Forelimb muscle (tissue), 1 donor: Measurements from ENCODE around the gene OR2AG2. TPM values are rescaled to one million over a fixed set of nuclear protein-coding genes. Genes with fewer than 3 reads are reported as not detected.
"Not testable (repeated sequence)": the region's sequence is repeated elsewhere in the genome, so short reads cannot be mapped to it uniquely, and the experiment has no call there.

Experiments used
- DNase-seq: peaks from one replicate; pipeline ENCODE4 v3.0.0-alpha.2; 2013; ENCODE audit warnings: low read depth
- polyA plus RNA-seq: library from polyadenylated mRNA; unstranded; fragments of 120-200 nt; gene quantifications from one replicate; pipeline ENCODE4 v1.2.1, GENCODE V29; 2013; ENCODE audit not compliant: insufficient read length

The OR2AG2 gene
- polyA plus RNA-seq: not detected

- no peak for DNase-seq
These were observed at the start of gene OR2AG2 for GRCh38 chr11:6771926-6772893. Gene OR2AG2, minus strand, starts transcription at chr11:6771976. Its CDS starts 3,019 bp downstream, at chr11:6768957.

DNA sequence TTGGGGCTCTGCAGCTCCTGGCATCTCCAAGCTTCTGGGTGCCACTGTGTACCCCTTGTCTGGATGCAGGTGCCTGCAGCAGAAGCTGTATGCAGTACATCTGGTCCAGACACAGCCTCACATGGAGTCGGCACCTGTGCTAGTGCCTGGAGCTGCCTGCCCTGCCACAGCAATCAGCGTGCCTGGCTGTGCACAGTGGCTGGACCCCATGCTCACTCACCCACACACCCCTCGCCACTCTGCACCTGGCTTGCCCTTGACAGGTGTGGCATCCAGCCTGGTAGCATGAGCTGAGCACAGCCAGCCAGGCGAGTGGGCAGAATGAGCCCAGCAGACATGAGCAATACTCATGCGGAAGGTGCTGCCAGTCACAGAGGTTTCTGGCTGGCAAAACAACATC is 47.2 kb upstream of the OR2AG2 start:
- no peak for DNase-seq

- DNase-seq: no peak
These were observed 45.9 kb upstream of the OR2AG2 start for GRCh38 chr11:6817694-6818093.

- DNase-seq: no peak
These were observed 41.9 kb upstream of the OR2AG2 start for GRCh38 chr11:6813656-6814055.

DNA sequence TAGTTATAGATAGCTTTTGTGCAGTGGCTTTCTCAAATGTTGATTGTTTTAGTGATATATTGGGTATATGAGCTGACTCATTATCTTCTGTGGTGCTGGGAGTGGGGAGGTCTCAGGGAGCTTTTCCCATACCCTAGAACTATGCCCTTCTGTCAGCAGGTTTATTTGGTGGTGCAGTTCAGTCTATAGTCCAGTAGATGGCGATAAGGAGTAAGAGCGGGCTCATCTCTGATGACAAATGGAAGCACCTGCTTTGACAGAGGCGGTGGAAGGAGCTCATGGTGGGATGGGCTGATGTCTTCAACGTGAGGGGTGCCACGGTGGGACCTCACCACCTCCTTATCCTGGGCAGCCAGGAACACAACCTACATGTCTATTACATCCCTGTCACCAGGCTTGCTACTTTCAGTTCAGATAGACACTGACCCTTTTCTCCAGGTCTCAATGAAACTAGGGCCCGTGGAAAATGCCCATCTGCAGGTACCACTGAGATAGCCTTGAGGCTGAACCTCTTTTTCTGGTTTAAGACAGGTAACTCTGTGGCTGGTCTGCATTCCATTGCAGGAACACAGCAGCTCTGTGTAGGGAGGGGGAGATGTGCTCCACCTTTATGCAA is 40.7 kb upstream of the OR2AG2 start:
- no peak for DNase-seq

DNA sequence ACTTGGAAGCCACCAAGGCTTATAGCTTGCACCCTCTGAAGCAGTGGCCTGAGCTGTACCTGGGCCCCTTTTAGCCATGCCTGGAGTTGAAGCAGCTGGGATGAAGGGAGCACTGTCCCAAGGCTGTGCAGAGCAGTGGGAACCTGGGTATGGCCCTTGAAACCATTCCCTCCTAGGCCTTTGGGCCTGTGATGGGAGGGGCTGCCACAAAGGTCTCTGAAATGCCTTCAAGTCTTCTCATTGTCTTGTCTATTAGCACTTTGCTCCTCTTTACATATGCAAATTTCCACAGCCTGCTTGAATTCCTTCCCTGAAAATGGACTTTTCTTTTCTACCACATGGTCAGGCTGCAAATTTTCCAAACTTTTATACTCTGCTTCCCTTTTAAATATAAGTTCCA is 29.3 kb upstream of the OR2AG2 start:
- not testable (repeated sequence) for DNase-seq

GRCh38 chr11:6799402-6799801 is 27.6 kb upstream of the OR2AG2 start, which contains the start of gene OR6A2:
Gene OR6A2, minus strand, starts transcription at chr11:6799689. Its CDS starts 3,981 bp downstream, at chr11:6795708.
- DNase-seq: no peak

- DNase-seq: no peak
These were observed 22.9 kb upstream of the OR2AG2 start for GRCh38 chr11:6794639-6795038.

DNA sequence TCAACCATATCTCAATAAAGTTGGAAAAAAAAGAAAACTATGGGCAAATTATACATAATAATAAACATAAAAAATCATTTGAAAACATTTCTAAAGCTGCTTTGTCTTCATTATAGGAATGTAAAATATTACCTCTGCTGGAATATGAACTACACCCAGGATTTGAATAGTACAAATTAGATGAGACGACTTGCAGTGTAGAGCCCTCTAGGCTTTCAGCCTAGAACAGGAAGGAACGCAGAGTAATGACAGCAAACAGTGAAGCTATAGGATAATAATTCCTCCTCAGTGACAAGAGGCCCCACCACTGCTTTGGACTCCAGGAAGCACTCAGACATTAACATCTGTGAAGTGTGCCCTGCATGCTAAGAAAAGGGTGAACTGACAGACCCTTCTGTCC is 18.8 kb upstream of the OR2AG2 start:
- DNase-seq: no peak

- DNase-seq: no peak
These were observed 10.9 kb upstream of the OR2AG2 start, which contains the start of gene OR2AG1 for GRCh38 chr11:6782720-6783119. Gene OR2AG1, plus strand, starts transcription at chr11:6783020. Its CDS starts 2,018 bp downstream, at chr11:6785038.

- no peak for DNase-seq
These were observed 9.1 kb upstream of the OR2AG2 start for GRCh38 chr11:6780829-6781228.

- no peak for DNase-seq
These were observed 6.7 kb upstream of the OR2AG2 start for GRCh38 chr11:6778518-6778917.

GRCh38 chr11:6757373-6757967 is 14.3 kb downstream of the OR2AG2 start:
- peak; percentile 29 for DNase-seq

- DNase-seq: no peak
These were observed 15.8 kb downstream of the OR2AG2 start for GRCh38 chr11:6755953-6756347.

DNA sequence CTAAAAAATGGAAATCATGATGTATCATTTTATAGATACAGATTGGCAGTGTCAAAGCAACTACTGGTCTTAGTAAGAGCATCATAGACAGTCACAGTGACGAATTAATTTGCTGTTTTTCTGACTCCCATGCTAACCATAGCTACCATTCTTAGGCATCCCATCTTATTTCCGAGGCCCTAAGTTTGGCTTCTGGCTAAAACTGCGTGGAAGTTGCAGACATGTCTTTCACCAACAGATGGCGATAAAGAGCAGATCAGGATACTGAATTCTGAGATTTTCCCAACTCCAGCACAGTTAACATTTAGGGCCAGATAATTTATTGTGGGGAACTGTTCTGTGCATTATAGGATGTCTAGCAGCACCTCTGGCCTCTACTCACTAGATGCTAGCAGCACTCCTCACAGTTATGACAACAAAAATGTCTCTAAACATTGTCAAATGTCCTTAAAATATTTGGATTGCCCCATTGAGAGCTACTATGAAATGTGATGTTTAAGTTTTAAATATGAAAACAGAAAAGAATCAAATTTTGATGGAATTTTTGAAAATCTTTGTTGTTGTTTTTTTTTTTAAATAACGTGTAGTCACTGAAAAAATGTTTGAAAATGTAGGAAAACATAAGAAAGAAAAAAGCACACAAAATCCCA is 16.3 kb downstream of the OR2AG2 start:
- DNase-seq: no peak

DNA sequence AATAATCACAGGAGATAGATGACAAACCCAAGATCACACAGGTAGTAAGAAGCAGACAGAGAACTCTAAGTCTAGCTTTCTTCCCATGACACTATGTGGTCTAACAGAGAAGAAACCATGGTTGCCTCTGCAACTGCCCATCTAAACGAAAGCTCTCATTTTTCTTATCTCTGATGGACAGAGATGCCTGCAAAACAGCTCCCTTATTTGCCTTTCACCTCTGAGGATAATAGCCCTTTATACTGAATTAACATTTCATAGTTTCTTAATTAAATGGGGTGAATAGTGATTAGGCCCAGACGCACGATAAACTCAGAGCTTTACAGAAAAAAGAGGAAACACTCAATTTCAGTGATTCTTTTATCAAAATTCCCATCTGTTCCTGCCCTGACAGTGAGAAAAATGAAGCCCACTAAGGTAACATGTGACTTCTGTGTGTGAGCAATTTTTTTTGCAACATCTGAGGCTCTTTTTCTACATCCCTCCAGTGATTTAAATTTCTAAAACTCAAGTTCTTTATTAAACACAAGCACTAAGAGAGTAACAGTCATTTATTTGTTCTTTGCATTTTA is 24.6 kb downstream of the OR2AG2 start:
- DNase-seq: no peak

- DNase-seq: no peak
These were observed 25.1 kb downstream of the OR2AG2 start for GRCh38 chr11:6746626-6747025.

DNA sequence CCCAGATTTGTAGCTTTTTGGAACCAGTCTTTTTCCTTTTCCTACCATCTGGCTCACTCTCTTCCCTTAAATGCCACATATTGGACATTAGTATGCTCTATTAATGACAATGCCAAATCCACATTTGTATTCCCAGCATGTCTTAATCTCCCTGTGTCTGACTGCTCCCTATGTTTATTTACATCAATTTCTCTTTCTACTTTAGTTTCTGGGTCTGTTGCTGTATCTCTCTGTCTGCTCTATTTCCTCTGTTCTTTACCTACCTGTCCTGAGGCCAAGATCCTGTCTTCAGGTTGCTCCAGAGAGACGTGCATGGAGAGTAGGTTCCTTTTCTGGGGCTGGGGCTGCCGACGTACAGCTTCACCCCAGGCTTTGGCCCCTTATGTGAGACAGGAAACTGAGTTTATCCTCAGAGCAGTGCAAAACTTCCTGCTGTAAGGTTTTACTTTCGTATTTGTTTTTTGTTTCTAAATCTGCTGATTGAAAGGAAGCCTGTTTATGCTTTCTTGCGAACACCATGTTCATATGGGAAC is 25.6 kb downstream of the OR2AG2 start:
- DNase-seq: no peak

DNA sequence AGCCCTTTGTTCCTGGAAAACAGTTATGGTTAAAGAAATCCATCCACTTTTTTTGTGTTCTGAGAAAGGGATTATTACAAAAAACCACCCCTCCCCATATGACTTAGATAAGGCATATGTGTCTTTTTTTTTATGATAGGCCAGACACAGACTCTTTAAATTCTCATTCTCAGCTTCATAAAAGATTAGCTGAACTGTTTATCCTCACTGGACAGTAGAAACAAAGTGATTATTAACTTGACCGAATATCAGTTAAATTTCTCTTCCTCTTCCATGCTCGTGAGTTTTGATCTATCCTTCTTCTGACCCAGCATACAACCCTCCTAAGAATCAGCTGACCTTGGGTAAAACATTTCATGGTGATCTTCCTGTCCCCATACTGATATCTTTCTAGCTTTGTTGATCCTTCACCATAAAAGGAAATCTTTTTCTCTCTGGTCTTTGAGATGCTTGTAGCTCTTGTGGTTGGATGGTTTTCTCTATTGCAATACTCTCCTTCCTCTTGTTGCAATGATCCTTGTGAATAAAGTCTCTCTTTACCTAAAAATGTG is 26.2 kb downstream of the OR2AG2 start:
- no peak for DNase-seq

- no peak for DNase-seq
These were observed 26.8 kb downstream of the OR2AG2 start for GRCh38 chr11:6745018-6745417.

DNA sequence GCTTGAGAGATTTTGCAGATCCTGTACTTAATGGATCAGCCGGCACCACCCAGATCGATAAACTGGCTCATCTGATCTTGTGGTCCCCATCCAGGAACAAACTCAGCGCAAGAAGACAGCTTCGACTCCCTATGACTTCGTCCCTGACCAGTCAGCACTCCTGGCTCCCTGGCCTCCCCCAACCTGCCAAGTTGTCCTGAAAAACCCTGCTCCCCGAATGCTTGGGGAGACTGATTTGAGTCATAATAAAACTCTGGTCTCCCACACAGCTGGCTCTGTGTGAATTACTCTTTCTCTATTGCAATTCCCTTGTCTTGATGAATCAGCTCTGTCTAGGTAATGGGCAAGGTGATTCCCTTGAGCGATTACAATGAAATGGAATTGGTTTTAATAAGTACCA is 29.5 kb downstream of the OR2AG2 start:
- DNase-seq: no peak
